ENCODE measurements around the gene C3orf80.
"Not testable (repeated sequence)": the region's sequence is repeated elsewhere in the genome, so short reads cannot be mapped to it uniquely, and the experiment has no call there.

Gene C3orf80

DNA sequence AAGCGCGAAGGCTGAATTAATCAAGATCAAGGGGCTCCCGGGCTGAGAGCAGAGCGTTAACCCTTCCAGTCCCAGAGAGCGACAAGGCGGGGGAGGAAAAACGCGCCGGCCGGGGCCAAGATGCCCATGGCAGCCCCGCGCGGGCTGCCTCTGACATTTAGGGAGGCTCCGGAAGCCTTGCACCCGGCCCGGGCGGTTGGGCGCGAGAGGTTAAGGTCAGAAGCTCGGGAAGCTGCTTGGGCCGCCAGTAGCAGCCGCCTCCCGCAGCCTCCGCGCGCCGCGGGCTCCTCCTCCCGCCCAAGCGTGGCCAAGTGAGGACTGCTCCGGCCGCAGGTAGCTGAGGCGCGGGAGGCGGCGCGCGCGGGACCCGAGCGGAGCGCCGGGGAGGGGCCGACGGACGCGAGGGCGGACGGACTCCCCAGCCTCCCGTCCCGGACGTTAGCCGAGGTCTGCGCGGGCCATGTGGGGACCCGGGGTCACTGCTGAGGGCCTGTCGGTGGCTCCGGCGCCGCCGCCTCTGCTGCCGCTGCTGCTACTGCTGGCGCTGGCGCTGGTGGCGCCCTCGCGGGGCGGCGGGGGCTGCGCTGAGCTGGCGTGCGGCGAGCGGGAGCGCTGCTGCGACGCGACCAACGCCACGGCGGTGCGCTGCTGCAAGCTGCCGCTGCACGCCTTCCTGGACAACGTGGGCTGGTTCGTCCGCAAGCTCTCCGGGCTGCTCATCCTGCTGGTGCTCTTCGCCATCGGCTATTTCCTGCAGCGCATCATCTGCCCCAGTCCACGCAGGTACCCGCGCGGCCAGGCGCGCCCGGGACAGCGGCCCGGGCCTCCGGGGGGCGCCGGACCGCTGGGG, at the start of gene C3orf80:
C3orf80 (plus strand) TSS at position 247 of the 850 bp plus-strand sequence; CDS start at position 461, 214 bp downstream.
- DNase-seq = peak; percentile 30

DNA sequence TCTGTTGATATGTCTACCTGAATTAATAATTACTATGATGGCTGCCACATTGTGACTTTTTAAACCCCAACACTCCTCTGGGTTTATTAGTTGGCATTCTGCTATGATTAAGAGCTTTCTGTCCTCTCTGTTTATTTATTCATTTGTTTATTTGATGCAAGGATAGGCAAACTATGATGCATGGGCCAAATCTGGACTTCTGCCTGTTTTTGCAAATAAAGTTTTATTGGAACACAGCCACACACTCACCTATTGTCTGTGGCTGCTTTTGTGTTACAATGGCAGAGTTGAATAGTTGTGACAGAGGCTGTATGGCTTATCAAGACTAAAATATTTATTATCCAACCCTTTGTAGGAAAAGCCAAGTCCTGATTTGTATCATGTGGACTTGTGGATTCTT, 48.3 kb upstream of the C3orf80 start:
- DNase-seq = no peak

DNA sequence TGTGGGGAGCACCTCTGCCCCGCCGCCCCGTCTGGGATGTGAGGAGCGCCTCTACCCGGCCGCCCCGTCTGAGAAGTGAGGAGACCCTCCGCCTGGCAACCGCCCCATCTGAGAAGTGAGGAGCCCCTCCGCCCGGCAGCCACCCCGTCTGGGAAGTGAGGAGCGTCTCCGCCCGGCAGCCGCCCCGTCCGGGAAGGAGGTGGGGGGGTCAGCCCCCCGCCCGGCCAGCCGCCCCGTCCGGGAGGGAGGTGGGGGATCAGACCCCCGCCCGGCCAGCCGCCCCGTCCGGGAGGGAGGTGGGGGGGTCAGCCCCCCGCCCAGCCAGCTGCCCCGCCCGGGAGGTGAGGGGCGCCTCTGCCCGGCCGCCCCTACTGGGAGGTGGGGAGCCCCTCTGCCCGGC, 46.6 kb upstream of the C3orf80 start:
- not testable (repeated sequence) for DNase-seq

DNA sequence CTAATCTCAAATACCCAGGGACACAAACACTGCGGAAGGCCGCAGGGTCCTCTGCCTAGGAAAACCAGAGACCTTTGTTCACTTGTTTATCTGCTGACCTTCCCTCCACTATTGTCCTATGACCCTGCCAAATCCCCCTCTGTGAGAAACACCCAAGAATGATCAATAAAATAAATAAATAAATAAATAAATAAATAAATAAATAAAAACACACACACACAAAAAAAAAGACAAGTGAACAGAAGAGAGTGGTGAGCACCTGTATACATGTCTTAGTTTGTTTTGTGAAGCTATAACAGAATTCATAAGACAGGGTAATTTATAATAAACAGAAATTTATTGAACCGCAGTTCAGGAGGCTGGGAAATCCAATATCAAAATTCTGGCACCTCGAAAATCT, 45.8 kb upstream of the C3orf80 start:
- not testable (repeated sequence) for DNase-seq

DNA sequence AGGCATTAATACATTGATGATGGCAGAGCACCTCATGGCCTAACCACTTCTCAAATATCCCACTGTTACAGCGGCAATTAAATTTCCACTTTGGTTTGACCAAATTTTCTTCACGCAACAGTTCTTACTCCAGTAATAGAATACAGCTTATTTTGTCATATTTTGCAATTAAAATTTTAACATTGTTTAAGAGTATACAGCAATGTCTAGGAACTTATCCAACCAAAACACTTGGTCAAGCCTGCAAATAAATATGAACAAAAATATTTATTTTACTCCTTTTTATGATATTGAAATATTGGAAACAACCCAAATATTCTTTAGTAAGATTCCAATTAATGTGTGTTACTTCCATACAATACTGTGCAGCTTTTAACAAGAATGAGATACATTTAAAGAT, 45.3 kb upstream of the C3orf80 start:
- DNase-seq = no peak

DNA sequence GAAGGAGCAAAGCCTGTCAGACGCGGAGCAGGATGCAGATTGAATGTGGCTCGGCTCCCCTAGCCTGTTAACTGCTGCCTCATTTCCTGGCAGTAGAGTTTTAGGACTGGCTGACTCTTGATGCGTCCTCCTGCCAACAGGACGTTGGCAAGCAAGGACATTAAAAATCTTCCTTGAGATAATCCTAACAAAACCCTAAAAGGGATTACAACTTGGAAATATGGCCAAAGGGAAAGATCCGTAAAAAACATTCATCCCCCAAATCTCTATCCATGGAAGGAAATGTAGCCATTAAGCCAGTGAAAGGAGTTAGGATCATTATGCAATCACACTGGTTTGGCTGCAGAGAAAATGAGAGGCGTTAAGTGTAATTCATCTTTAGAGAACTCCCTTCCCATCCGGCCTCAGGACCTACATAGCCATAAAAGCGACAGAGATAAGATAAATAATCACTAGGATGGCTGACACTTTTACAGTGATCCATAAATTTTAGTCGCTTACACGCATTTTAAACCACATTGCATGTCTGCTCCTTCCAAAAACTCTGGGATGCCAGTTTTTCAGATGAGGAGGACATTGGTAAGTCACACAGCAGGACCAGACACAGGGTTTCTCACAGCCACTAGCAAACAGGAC, 44.5 kb upstream of the C3orf80 start:
- DNase-seq = no peak

DNA sequence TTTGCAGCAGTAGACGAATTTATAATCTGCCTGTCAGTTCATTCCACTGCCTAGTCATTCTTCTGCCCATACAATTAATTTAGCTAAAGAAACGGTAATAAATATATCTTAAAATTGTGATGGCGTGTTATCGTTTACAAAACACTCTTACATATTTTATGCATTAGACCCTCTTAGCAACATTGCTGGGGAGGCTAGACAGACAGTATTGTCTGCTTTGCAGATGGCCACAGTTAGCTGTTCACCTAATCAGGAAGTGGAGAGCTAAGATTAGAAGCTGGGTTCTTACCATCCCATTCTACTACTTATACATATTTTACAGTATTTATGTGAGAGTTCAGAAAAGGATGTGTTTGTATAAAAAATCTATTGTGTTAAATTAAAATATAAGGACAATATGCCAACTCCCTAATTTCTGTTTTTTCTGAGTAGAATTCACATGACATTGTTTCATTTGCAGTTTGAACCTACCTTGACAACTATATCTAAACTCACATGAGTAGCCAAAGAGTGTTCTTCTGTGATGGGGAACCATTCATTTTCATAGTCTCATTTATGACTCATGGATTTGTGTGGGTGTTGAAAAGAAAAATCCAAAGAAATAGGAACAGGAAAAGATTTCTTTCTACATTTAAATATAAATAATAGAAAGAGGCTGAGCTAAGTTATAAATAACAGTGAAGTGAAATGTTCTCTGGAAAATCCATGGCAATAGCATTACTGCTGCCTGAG, 41.7 kb upstream of the C3orf80 start:
- DNase-seq = no peak

DNA sequence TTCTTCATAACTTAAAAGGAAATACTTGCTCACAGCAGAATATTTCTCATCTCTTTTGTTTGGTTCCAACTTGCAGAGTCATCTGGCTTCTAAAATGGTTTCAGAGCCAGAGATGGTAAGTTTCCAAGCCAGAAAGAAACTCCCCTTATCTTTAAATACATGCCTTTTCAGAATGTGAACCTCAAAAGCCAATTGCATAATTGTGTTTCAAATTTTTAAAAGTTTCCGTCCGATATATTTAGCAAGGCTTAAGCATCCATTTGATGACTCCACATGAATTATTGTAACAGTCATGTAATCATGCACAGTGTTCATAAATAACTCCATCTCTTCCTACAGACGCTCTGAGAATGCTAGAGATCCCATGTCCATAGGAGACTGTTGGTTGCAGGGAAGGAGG, 40.6 kb upstream of the C3orf80 start:
- no peak for DNase-seq

DNA sequence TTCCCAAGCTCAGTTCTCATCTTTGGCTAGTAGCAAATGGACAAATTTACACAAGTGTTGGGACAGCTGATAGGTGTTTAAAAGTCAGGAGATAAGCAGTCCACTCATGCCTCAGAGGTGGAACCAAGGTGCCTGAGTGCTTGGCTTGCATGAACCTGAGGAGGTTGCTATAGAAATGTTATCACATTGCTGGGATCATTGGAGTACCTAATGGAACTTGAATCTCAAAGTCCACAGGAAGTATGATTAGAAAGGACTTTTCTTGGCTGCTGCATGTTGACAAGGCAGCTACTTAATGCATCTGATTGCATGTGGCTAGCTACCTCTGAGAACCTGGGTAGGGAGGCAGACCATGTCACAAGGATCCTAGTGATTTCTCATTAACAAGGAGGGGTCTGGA, 39.5 kb upstream of the C3orf80 start:
- DNase-seq = no peak

DNA sequence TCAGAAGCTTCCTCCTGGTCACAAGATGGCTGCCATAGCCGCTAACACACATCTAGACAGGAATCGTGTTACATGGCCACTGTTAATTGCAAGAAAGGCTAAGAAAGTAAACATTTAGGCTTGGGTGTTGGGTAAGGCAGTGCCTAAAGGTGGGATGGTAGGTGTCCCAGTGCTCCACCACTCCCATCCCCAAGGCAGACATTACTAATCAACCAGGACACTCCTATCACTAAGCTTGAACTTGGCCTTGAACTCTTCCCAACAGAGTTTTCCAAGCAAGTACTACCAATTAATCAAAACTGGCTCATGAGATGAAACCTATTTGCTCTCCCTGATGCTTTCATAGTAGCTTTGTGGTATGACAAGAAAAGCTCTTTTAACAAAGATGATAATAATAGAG, 37.9 kb upstream of the C3orf80 start:
- no peak for DNase-seq

DNA sequence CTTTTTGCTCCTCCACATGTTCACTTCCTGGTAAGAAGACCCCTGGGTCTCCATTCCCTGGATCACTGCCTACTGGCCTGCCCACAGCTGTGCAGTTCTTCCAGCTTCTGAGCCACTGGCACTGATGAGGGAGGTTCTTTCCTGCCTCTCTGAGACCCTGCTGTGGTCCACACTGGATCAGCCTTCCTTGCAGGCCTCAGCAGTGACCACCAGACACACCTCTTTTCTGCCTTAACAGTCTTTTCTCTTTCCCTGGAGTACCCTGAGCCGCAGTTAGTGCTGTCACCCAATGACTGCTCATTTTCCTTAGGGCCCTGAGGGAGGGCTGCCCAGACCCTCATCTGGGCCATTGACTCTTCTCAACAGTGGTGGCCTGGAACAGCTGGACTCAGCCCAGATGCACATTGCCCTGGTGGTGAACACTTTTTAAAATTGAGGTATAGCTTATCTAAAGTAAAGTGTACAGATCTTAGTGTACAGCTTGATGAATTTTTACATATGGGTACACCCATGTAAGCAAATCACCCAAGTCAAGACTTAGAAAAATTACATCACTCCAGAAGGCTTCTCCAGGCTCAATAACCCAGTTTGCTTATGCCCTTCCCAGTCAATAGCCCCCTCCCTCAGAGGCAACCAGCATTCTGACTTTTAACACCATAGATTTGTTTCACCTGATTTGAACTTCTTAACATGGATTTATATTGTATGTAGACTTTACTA, 32.8 kb upstream of the C3orf80 start:
- no peak for DNase-seq

DNA sequence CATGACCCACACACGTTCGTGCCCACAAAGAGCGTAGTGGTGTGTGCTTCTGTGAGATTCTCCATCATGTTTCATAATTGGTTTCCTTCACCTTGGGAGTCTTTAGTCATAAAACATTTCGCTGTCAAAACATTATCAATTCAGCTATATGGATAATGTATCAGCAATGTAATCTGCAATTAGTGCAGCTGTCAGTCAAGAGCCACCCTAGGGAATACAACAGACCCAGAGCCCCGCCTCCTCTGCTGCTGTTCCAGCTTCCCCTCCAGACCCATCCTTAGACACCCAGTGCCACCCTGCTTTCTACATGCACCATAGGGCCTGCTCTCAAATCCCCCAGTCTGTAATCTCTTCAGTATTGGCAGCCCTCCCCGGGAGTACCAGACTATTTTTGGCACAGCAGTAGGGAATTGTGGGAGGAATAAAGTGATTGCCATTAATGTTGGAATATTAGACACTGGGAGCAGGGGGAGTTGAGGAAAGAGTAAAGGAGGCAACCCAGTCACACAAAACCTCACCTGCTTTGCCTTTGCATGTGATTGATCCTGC, 31.5 kb upstream of the C3orf80 start:
- no peak for DNase-seq

DNA sequence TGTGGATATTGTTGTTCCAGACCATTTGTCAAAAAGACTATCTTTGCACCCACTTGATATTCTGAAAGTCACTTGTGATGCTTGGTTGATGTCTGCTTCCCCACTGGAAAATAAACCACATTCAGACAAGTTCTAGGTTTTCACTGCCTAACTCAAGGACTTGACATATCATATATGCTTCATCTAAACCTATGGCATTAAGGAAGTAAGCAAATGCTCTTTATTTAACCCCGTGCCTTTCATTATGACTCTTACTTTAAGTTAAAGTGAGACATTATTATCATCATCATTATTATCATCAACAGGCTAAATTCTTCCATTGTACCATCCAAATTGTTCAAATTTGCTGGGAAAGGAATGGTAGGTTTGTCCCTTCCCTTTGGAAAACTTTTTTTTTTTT, 30.8 kb upstream of the C3orf80 start:
- no peak for DNase-seq

DNA sequence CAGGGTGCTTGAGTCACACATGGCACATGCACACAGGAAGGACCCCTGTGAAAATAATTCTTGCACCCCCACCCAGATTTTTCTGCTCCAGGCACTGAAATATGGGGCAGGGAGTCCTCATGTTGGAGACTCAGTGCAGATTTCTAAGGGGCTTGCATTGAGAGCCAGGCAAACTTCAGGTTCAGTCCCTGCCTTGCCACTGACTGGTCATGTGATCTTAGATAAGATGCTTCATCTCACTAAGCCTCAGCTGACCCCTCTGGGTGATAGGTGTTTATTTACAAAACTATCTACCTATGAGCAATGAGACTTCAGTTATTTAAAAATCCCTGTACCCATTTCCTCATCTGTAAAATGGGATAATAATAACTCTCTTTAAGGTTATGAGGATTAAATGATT, 30.1 kb upstream of the C3orf80 start:
- no peak for DNase-seq

DNA sequence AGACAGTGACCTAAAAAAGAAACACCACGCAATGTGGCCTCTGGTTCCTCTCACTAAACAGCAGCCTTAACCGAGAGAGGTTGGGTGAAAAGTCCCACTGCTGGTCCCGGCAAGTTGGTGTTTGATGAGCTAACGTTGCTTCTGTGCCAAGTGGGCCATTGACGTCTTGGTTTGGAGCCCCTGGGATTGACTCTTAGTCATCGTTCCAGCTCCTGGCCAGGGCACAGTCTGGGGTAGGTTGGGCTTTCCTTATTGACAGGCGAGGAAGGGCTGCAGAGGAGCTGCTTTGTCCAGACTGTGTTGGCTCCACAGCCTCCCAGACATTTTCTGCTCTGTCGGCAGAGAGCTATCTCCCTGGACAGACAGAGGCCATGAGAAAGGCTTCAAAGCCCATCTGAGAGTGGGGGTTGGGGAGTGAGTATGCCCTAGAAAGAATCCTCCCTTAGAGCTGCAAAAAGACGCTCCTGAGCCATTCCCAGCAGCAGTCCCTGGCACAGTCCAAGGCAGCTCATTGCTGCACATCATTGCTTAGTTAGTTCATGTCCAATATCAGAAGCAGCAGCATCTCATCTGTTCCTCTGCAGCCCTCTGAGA, 28.6 kb upstream of the C3orf80 start:
- DNase-seq = no peak

DNA sequence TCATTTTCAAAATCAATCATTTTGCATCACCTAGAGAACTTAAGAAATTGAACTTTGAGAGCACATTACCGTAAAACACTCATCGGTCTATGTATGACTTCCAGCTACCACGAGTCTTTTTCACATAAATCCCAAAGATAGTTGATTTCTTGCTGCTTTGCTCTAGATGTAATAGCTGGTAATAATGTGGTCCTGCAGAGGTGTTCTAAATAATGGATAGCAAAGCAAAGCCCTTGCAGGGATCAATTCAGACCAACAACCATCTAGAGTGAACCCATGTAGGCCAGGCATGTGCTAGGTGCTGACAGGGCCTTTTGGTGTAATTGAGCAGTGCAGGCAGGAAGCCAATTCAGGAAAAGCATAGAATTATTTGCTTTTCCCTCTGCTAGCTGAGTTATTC, 26.1 kb upstream of the C3orf80 start:
- DNase-seq = no peak

DNA sequence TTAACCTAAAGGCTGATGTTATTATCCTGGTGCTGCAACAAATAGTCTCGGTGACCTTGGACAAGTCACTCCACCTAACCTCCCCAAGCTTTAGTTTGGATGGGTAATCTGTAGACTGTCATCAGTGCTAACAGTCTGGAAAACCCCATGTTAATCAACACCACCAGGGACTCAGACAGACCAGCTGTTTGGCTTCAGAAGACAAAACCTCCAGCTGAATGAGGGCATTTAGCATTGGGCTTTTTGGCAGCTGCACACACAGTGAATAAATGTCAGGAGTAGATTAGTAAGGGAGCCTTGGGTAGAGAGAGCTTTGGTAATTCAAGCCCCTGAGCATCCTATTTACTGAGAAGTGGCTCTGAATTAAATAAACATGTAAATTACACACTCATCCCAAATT, 24.9 kb upstream of the C3orf80 start:
- no peak for DNase-seq

DNA sequence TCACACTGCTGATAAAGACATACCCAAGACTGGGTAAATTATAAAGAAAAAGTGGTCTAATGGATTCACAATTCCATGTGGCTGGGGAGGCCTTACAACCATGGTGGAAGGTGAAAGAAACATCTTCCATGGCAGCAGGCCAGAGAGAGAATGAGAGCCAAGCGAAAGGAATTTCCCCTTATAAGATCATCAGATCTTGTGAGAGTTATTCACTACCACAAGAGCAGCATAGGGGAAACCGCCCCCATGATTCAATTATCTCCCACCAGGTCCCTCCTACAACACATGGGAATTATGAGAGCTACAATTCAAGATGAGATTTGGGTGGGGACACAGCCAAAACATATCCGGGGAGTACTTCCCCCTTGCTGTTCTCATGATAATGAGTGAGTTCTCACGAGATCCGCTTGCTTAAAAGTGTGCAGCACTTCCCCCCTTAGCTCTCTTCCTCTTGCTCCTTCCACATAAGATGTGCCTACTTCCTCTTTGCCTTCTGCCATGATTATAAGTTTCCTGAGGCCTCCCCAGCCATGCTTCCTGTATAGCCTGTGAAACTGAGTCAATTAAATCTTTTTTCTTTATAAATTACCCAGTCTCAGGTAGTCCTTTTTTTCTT, 20.7 kb upstream of the C3orf80 start:
- not testable (repeated sequence) for DNase-seq

DNA sequence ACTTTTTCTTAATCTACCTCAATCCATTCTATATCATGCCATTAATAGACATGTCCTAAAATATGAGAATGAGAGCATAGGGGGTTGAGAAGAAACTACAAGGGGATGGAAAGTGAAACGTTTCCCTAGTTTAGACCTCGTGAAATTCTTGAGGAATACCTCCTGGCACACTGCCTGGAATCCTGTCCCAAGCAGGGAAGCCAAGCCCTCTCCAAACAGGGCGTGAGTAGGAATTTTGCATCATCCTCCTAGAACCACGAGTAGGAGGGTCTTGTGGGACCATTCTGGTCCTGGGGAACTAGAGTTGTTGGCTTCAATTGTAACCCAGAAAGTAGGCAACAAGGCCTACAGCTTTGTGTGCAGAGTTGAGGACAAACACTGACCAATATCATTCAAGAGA, 19.6 kb upstream of the C3orf80 start:
- DNase-seq = no peak

DNA sequence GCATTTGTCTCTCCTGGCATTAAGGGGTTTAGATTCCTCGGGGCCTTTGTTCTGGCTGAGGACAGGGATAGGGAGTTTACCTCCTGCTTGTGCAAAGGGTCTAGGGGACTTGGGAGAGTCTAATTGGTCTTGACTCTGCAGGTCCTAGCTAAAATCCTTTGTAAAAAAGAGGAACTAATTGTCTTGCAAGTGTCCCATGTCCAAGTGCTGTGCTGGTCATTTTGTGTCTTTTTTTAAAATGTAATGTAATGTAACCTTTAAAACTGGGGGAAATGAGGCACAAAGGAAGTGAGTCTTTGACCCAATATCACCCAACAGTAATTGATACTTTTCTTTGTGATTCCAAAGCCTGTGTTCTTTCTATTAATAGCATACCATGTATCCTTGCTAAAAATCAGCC, 14.9 kb upstream of the C3orf80 start:
- DNase-seq = no peak

DNA sequence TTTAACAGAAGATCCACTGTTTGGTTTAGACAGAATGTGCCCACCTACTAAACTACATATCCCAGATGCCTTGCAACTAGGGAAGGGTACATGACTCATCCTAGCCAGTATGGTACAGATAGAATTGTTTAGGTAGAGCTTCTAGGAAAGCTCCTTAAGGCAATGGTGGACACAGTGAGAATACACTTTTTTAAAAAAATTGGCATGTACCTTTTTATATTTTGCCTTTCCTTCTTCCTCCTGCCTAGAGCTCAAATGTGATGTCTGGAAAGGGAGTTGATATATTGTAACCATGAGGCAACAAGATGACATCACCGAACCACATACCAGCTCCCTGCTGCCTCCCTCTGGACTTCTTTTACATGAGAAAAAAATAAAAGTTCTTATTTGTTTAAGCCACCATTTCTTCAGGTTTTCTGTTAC, 14.4 kb upstream of the C3orf80 start:
- no peak for DNase-seq

DNA sequence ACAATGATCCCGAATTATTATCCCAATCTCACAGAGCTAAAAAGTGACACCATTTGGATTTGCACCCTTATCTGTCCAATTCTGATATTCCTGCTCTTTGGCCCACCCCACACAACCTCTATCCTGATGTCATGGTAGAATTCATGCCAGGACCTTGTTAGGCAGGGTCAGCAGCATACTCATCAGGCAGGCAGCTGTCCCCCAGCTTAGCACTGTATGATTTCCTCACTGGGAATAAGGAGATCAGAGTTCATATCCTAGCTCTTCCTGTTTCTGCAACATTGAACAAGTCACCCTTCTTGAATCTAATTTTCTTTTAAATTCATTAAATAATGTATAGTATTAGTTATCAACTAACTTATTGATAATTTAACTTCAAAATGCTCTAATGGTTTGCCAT, 12.0 kb upstream of the C3orf80 start:
- no peak for DNase-seq

Data from CD4-positive, alpha-beta T cell treated with Interleukin-10 for 1 hour (primary cell).